CD14-positive monocyte (primary cell): ENCODE measurements around the gene XPO6. TPM values are rescaled to one million over a fixed set of nuclear protein-coding genes. Genes with fewer than 3 reads are reported as not detected.

Experiments
- DNase-seq, 3 donors: peaks; one replicate each; pipeline ENCODE4 v3.0.0-alpha.2; 2011 to 2022
- H2AFZ ChIP-seq: 2 replicates; pipeline ENCODE4 v1.6.0; 2012; ENCODE audit warnings: mild to moderate bottlenecking, low read depth, low read length, inconsistent platforms; ENCODE audit not compliant: insufficient read depth, poor library complexity, severe bottlenecking
- H3K27ac ChIP-seq, 2 donors: 1 replicate in 1 of 2; 2 replicates in 1 of 2; pipeline ENCODE4 v1.5.1; 2012 to 2013; ENCODE audit warnings: low read length in 2 of 2, control low read depth in 1 of 2, inconsistent platforms in 1 of 2, low read depth in 1 of 2, mild to moderate bottlenecking in 1 of 2
- H3K27me3 ChIP-seq, 2 donors: one replicate each; pipeline versions ENCODE4 v1.6.0 to v1.6.1; 2011 to 2013; ENCODE audit warnings: low read length in 2 of 2; ENCODE audit not compliant: control insufficient read depth in 2 of 2, insufficient read depth in 2 of 2
- H3K36me3 ChIP-seq, 2 donors: replicated peaks in 1 of 2; 1 replicate in 1 of 2; 2 replicates in 1 of 2; pipeline versions ENCODE4 v1.5.1 to v1.6.1; 2012 to 2013; ENCODE audit warnings: low read length in 2 of 2, control low read depth in 1 of 2, inconsistent platforms in 1 of 2, mild to moderate bottlenecking in 1 of 2; ENCODE audit not compliant: insufficient read depth in 2 of 2, control insufficient read depth in 1 of 2
- H3K4me1 ChIP-seq, 2 donors: 1 replicate in 1 of 2; 2 replicates in 1 of 2; pipeline versions ENCODE4 v1.5.1 to v1.6.1; 2012 to 2013; ENCODE audit warnings: low read length in 2 of 2, control low read depth in 1 of 2, inconsistent platforms in 1 of 2, mild to moderate bottlenecking in 1 of 2, moderate library complexity in 1 of 2; ENCODE audit not compliant: insufficient read depth in 2 of 2, control insufficient read depth in 1 of 2
- H3K4me2 ChIP-seq: replicated peaks from 2 replicates; pipeline ENCODE3; 2012; ENCODE audit warnings: low read length, moderate library complexity, mild to moderate bottlenecking; ENCODE audit not compliant: poor library complexity, severe bottlenecking; ENCODE audit errors: extremely low read depth
- H3K4me3 ChIP-seq, 3 experiments: fragments of 200-600 bp in 1 of 3; sonication (generic) in 1 of 3; replicated peaks in 1 of 3; 1 replicate in 2 of 3; 2 replicates in 1 of 3; pipeline ENCODE4 v1.5.1; 2011 to 2013; ENCODE audit warnings: low read length in 3 of 3, mild to moderate bottlenecking in 3 of 3, control low read depth in 2 of 3, low read depth in 2 of 3, inconsistent platforms in 1 of 3, moderate library complexity in 1 of 3
- H3K79me2 ChIP-seq: 2 replicates; pipeline ENCODE4 v1.6.0; 2012; ENCODE audit warnings: mild to moderate bottlenecking, control low read depth, inconsistent platforms, low read length, moderate library complexity; ENCODE audit not compliant: insufficient read depth
- H3K9ac ChIP-seq: 2 replicates; pipeline ENCODE4 v1.6.0; 2017; ENCODE audit warnings: low read length, mild to moderate bottlenecking; ENCODE audit not compliant: insufficient read depth, poor library complexity, severe bottlenecking
- H3K9me3 ChIP-seq, 2 donors: replicated peaks in 1 of 2; 1 replicate in 1 of 2; 2 replicates in 1 of 2; pipeline versions ENCODE4 v1.5.1 to v1.6.1; 2012 to 2013; ENCODE audit warnings: low read length in 2 of 2, control low read depth in 1 of 2; ENCODE audit not compliant: control insufficient read depth in 1 of 2, insufficient read depth in 1 of 2
- H4K20me1 ChIP-seq: 2 replicates; pipeline ENCODE4 v1.6.0; 2012; ENCODE audit warnings: mild to moderate bottlenecking, low read length, control low read depth, moderate library complexity; ENCODE audit not compliant: insufficient read depth
- H3K27ac Mint-ChIP-seq, 7 donors: one replicate each; pipeline ENCODE4 v1.8.0; 2020; ENCODE audit warnings: mild to moderate bottlenecking in 7 of 7, mixed read lengths in 7 of 7, moderate library complexity in 6 of 7, inconsistent platforms in 2 of 7
- H3K27me3 Mint-ChIP-seq, 3 donors: one replicate each; pipeline ENCODE4 v1.8.0; 2021 to 2022; ENCODE audit warnings: low read depth in 3 of 3, mild to moderate bottlenecking in 3 of 3, mixed read lengths in 3 of 3, moderate library complexity in 3 of 3, inconsistent platforms in 1 of 3
- H3K36me3 Mint-ChIP-seq, 2 donors: one replicate each; pipeline ENCODE4 v1.8.0; 2020; ENCODE audit warnings: mixed read lengths in 2 of 2, inconsistent platforms in 1 of 2, mild to moderate bottlenecking in 1 of 2
- H3K4me1 Mint-ChIP-seq: one replicate; pipeline ENCODE4 v1.8.0; 2020; ENCODE audit warnings: mild to moderate bottlenecking, mixed read lengths
- H3K4me3 Mint-ChIP-seq, 2 donors: one replicate each; pipeline ENCODE4 v1.8.0; 2020; ENCODE audit warnings: mild to moderate bottlenecking in 2 of 2, mixed read lengths in 2 of 2, moderate library complexity in 1 of 2
- H3K9me3 Mint-ChIP-seq, 7 donors: one replicate each; pipeline ENCODE4 v1.8.0; 2020 to 2022; ENCODE audit warnings: mixed read lengths in 7 of 7, mild to moderate bottlenecking in 6 of 7, moderate library complexity in 6 of 7, inconsistent platforms in 2 of 7
- WGBS: methylation state at CpG from one replicate; pipeline ENCODE4 v1.1.5; 2013; ENCODE audit warnings: missing lambda C conversion rate; ENCODE audit not compliant: insufficient coverage; 5-methylcytosine and 5-hydroxymethylcytosine counted together
- intact Hi-C, 2 donors: fragments of 100-400 bp; cut with micrococcal nuclease; formaldehyde crosslinking; loops; one replicate each; pipeline versions ENCODE4 v1.15.0 to v1.15.1; 2023
- polyA plus RNA-seq, 3 donors: library from polyadenylated mRNA; depleted of rRNA in 1 of 3; unstranded in 2 of 3; stranded (reverse) in 1 of 3; fragments of 300-500 nt in 2 of 3; fragments of >200 nt in 1 of 3; fragmentation: Illumina TruSeq in 2 of 3; gene quantifications; 1 replicate in 2 of 3; 2 replicates in 1 of 3; pipeline ENCODE4 v1.2.3, GENCODE V29; 2012 to 2021
- TF ChIP-seq, protein P1 (sequence below): fragments of 200-600 bp; IDR thresholded peaks from one replicate; pipeline ENCODE4 v1.8.0; 2022; ENCODE audit warnings: antibody characterized with exemption, mild to moderate bottlenecking

The XPO6 gene
- polyA plus RNA-seq, 3 donors = 35.7 to 166 (median 38.3) TPM

DNA sequence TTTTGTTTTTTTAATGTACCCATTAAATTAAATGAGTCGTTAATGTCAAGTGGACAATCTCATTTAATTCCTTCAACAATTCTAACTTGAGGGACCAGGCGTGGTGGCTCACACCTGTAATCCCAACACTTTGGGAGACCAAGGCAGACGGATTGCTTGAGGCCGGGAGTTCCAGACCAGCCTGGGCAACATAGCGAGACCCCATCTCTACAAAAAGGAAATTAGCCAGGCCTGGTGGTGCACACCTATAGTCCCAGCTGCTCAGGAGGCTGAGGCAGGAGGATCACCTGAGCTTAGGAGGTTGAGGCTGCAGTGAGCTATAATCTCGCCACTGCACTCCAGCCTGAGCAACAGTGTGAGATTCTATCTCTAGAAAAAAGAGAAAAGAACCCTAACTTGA, 127.6 kb downstream of the XPO6 start:
- WGBS = 75% methylated on average over 1 of the region's 6 CpGs

DNA sequence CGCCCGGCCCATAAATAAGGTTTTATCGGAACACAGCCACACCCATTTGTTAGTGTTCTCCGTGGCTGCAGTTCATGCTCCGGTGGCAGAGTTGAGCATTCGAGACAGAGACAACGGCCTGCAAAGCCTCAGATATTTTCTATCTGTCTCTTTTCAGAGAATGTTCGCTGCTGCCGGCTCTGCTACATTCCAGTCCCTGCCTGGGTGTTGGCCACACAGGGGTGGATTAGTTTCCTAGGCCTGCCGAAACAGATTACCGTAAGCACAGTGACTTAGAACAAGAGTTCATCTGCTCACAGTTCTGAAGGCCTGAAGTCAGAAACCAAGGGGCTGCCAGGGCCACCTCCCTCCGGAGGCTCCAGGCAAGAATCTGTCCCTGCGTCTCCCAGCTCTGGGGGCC, 129.1 kb downstream of the XPO6 start:
- H3K36me3 Mint-ChIP-seq = no peaks in the 10 kb centered on the region
- H3K9me3 Mint-ChIP-seq = no peaks in the 10 kb centered on the region
- H3K27me3 ChIP-seq = no peaks in the 10 kb centered on the region
- H3K27ac Mint-ChIP-seq = no peak overlapping the region
- H3K27ac ChIP-seq = no peak overlapping the region
- no peak overlapping the region for H3K9ac ChIP-seq
- TF ChIP-seq, protein P1, sequence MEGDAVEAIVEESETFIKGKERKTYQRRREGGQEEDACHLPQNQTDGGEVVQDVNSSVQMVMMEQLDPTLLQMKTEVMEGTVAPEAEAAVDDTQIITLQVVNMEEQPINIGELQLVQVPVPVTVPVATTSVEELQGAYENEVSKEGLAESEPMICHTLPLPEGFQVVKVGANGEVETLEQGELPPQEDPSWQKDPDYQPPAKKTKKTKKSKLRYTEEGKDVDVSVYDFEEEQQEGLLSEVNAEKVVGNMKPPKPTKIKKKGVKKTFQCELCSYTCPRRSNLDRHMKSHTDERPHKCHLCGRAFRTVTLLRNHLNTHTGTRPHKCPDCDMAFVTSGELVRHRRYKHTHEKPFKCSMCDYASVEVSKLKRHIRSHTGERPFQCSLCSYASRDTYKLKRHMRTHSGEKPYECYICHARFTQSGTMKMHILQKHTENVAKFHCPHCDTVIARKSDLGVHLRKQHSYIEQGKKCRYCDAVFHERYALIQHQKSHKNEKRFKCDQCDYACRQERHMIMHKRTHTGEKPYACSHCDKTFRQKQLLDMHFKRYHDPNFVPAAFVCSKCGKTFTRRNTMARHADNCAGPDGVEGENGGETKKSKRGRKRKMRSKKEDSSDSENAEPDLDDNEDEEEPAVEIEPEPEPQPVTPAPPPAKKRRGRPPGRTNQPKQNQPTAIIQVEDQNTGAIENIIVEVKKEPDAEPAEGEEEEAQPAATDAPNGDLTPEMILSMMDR = no peak
- no peak overlapping the region for H3K4me3 ChIP-seq
- no peaks in the 10 kb centered on the region for H3K9me3 ChIP-seq
- H3K27me3 Mint-ChIP-seq = peaks cover 4 to 6% (median 5%) of the 10 kb centered on the region in 3 donors
- H3K4me1 Mint-ChIP-seq = no peaks in the 10 kb centered on the region
- H3K4me2 ChIP-seq = no peak overlapping the region
- DNase-seq = no peak
- H4K20me1 ChIP-seq = no peaks in the 10 kb centered on the region
- no peaks in the 10 kb centered on the region for H3K4me1 ChIP-seq
- intact Hi-C loops = no loop called here
- no peak overlapping the region for H3K4me3 Mint-ChIP-seq
- H2AFZ ChIP-seq = no peak overlapping the region
- H3K36me3 ChIP-seq = no peaks in the 10 kb centered on the region
- WGBS = 99% methylated on average over 8 of the region's 13 CpGs
- H3K79me2 ChIP-seq = no peaks in the 10 kb centered on the region

More for the DNA sequence above, 127.6 kb downstream of the XPO6 start:
- no peaks in the 10 kb centered on the region for H3K36me3 ChIP-seq
- H3K27ac ChIP-seq = no peak overlapping the region
- no peaks in the 10 kb centered on the region for H3K79me2 ChIP-seq
- no peaks in the 10 kb centered on the region for H3K27me3 ChIP-seq
- H3K9ac ChIP-seq = no peak overlapping the region
- H3K4me3 ChIP-seq = no peak overlapping the region
- H3K4me1 Mint-ChIP-seq = no peaks in the 10 kb centered on the region
- H3K4me3 Mint-ChIP-seq = no peak overlapping the region
- H3K9me3 Mint-ChIP-seq = no peaks in the 10 kb centered on the region
- intact Hi-C loops = no loop called here
- no peak overlapping the region for H2AFZ ChIP-seq
- TF ChIP-seq, protein P1 = no peak
- no peak overlapping the region for H3K4me2 ChIP-seq
- H4K20me1 ChIP-seq = no peaks in the 10 kb centered on the region
- H3K27me3 Mint-ChIP-seq = peaks cover 4 to 6% (median 5%) of the 10 kb centered on the region in 3 donors
- DNase-seq = no peak
- H3K9me3 ChIP-seq = no peaks in the 10 kb centered on the region
- no peaks in the 10 kb centered on the region for H3K36me3 Mint-ChIP-seq
- H3K4me1 ChIP-seq = no peaks in the 10 kb centered on the region
- peak overlapping the region in 1 of 7 donors; percentile 27 for H3K27ac Mint-ChIP-seq
